Lung microvascular endothelial cell (primary cell): ENCODE measurements around the gene PRSS50. TPM values are rescaled to one million over a fixed set of nuclear protein-coding genes. Genes with fewer than 3 reads are reported as not detected.
"Not testable (repeated sequence)": the region's sequence is repeated elsewhere in the genome, so short reads cannot be mapped to it uniquely, and the experiment has no call there.

Experiments
- DNase-seq, 2 donors: peaks; one replicate each; pipeline versions ENCODE4 v3.0.0 to v3.0.0-alpha.2; 2010; ENCODE audit warnings: low read depth in 2 of 2
- total RNA-seq: library from RNA; depleted of rRNA; stranded (reverse); fragments of >200 nt; gene quantifications from 2 replicates; pipeline ENCODE4 v1.2.1, GENCODE V29; 2014

The PRSS50 gene
- total RNA-seq, 1 donor from 2014 or later: not detected

DNA sequence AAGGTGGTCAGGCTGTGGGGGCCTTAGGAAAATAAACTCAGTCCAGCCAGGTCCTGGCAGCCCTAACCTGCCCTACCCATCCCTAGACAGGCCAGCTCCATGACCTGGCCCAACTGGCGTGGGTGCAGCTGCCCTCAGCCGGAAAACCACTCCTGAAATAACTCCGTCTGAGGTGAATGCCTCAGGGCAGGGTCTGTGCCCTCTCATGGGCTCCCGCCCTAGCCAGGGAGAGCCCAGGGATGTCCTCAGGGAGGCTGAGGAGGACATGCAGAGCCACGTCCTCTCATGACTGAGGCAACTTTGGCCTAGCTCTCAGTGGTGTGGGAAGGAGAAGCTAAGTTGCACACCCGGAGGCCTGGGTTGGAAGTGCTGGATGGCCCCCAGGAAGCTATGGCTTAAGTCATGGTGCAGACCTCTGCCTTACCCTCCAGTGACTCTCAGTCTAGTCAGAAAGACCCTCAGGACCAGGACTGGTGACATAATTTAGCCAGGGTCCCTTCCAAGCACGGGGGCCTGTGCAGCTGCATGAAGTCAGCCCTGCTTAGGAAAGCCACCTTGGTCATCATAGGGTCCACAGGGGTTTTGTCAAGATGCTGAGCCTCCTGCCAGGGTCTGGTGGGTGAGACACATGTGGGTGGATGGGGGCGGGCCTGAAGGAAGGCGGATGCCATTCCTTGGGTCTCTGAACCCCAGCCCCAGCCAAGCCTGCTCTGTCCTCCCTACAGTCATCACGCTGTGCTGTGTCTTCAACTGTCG is 9.1 kb downstream of the PRSS50 start:
- DNase-seq: no peak

- DNase-seq: no peak
Measured at GRCh38 chr3:46707601-46708011, 10.1 kb downstream of the PRSS50 start.

DNA sequence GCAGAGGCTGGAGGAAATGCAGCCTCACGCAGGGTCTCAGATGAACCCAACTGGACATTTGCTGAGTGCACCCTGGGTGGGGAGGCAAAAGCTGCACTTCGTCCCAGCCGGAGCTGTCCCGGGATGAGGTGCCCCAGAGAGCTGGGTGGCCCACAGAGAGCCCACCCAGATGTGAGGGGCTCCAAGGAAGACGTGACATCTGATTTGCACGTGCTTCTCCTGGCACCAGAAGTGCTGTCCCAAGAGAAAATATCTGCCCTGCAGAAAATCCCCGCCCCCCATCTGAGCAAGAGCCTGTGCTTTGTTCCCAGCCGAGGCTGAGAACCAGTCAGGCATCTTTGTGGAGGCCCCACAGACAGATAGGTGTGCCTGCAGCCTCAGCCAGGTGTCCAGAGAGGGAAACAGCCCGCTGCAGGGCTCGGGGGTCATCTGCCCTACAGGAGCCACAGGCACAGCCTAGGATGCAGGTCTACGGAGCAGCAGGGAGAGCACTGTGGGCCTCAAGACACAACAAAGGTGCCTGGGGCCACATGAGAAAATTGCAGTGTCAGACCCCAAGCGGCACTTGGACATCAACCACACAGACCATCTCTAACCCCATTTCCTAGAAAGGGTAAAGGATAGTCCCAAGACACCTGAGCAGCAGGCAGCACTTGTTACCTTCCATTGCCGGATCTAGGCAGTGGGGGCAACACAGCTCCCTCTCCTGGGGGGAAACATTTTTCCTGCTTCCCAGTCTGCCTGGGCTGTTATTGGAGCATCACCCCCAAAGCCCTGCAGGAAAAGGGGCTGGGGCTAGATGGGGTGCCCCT is 10.7 kb downstream of the PRSS50 start:
- no peak for DNase-seq

DNA sequence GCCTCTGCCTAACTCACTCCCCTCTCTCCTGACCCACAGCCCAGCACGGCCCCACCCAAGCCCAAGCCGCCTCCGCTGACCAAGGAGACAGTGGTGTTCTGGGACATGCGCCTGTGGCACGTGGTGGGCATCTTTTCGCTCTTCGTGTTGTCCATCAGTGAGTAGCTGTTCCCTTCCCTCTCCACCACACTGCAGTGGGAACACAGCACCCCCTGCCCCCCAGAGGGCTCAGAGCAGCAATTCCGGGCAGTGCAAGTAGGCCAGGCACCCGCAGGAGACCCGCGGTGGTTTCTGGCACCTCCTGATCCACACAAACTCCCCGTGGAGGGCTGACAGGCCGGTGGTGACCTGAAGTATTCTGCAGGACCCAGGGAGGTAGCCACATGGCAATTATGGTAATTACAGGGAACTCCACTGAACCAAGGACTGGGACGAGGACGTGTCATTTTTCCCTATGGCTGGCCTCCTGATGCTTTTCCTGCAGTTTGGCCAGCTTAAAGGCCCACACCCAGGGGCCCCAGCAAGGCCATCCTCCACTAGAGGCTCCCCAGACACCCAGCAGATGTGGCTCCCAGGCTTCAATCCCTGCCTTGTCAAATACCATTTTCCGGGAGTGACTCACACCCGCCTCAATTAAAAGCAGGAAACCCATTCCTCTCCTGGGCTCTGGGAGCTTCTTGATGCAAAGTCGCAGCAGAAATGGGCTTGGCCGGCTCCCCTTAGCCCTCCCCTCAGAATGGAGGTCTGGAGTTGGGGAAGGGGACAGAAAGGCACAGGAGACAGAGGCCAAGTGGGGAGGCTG is 11.7 kb downstream of the PRSS50 start:
- peak in 1 of 2 donors; percentile 78 for DNase-seq

- DNase-seq: peak; percentile 71 to 80
Measured at GRCh38 chr3:46705022-46705530, 12.6 kb downstream of the PRSS50 start.

- not testable (repeated sequence) for DNase-seq
Measured at GRCh38 chr3:46704346-46704745, 13.3 kb downstream of the PRSS50 start.

DNA sequence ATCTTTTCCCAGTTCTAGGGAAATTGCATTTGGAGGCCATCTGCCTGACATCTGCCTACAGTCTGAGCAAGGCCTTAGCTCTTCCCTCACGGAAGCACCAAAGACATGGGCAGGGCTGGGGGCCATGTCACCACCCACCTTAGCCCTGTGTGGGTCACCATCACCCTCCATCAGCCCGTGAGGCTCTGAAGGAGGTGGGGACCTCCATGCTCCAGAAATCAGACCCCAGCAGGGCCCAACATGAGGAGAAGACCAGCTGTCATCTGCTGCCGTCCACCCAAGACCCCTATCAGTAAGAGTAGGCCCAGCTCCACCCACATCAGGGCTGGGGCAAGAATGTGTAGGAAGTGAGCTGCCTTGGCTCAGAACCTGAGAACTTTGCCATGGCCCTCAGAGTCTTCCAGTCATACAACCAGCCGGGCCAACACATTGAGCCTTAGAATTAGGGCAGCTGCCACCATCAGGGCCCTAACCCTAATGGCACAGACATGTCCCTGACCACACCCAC is 14.6 kb downstream of the PRSS50 start:
- no peak for DNase-seq

DNA sequence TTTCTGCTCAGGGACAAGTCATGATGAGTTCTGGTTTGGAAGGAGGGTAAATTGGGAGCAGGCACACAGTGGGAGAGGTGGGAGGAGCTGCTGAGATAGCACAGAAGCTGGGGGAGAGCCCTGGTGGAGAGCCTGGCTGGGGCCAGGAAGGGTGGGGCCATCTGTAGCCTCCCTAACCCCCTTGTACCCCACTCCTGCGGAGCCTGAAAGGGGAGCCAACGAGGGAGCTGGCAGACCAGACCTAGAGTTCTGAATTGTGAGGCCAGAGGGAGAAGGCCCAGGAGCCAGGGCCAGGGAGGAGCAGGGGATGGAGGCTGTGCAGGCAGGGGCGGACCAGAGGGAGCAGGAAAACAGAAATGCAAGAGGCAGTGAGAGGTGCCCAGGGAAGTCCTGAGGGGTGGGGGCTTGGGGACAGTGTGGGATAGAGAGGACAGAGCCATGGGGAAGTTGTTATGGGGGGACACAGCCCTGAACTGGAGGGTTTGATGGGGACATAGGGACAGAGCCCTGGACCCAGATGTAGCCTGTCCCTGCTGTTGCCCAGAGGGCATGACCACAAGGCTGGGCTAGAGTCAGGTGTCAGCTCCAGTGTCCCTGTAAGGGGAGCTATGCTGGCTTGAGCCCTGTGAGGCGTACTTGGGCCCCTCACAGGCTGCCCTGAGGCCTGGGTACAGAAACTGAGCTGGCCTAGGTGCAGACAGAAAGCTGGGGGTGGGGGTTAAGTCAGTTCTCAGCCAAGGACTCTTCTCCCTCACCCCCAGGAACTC is 15.2 kb downstream of the PRSS50 start:
- DNase-seq: no peak

- DNase-seq: no peak
Measured at GRCh38 chr3:46701181-46701939, 16.3 kb downstream of the PRSS50 start, which contains the start of gene TMIE. Gene TMIE, plus strand, starts transcription at chr3:46701392. Its CDS starts 96 bp downstream, at chr3:46701488.

DNA sequence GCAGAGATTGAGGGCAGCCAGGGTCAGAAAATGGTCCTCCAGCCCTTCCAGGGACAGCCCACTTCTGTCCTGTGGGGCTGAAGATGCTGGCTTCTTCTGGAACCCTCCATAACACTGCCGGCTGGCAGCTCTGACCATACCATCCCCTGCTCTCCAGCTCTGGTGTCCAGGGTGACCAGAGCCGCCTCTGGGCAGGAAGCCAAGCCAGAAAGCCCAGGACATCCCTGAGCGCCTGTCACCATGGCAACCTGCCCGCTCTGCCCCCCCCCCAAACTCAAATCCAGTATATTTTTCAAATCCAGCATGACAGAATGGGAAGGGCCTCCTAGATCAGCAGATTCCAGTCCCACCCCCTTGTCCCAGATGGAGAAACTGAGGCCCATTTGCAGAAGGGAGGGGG is 16.9 kb downstream of the PRSS50 start:
- DNase-seq: peak in 1 of 2 donors; percentile 18

- no peak for DNase-seq
Measured at GRCh38 chr3:46699676-46700523, 17.8 kb downstream of the PRSS50 start.

DNA sequence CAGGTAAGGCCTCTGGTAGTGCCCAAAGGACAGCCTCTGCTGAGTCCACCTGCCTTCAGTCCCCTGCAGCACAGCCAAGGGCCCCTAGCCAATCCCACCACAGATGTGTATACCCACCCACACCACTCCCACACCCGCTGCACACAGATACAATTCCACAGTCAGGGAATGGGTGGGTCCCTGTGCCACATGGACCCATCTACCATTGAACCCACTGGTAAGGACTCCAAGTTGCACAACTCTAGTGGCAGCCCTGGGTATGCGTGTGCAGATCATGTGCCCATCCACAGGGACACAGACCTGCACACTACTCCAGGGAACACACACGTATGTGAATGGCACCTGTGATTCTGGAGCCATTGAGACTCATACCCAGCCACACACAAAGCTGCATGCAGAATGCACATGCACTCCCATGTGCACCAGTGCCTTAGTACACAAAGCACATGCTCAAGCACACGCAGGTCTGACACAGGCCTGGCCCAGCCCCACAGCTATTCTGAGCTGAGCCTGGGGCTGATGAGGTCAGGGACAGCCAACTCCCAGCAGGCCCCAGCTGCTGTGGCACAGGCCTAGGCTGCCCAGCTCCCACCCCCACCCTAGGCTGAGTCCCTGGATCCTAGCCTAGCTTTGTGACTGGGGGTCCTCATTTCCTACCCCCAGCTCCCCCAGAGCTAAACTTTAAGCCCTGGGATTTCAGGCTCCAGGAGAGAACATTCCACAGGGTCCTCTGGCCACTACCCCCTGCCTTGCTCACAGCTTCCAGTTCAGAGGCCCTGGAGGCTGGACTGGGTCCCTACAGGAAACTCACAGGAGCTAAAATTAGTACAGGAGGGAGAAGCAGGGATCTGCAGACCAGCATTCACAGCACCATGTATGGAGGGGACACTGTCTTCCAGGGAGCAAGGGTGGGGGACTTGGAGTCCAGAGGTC is 21.4 kb downstream of the PRSS50 start:
- peak; percentile 20 to 27 for DNase-seq

- peak; percentile 70 to 94 for DNase-seq
Measured at GRCh38 chr3:46695177-46695961, 22.3 kb downstream of the PRSS50 start.

- DNase-seq: no peak
Measured at GRCh38 chr3:46694520-46694919, 23.1 kb downstream of the PRSS50 start.

GRCh38 chr3:46693892-46694226 is 23.8 kb downstream of the PRSS50 start:
- peak; percentile 10 to 28 for DNase-seq

DNA sequence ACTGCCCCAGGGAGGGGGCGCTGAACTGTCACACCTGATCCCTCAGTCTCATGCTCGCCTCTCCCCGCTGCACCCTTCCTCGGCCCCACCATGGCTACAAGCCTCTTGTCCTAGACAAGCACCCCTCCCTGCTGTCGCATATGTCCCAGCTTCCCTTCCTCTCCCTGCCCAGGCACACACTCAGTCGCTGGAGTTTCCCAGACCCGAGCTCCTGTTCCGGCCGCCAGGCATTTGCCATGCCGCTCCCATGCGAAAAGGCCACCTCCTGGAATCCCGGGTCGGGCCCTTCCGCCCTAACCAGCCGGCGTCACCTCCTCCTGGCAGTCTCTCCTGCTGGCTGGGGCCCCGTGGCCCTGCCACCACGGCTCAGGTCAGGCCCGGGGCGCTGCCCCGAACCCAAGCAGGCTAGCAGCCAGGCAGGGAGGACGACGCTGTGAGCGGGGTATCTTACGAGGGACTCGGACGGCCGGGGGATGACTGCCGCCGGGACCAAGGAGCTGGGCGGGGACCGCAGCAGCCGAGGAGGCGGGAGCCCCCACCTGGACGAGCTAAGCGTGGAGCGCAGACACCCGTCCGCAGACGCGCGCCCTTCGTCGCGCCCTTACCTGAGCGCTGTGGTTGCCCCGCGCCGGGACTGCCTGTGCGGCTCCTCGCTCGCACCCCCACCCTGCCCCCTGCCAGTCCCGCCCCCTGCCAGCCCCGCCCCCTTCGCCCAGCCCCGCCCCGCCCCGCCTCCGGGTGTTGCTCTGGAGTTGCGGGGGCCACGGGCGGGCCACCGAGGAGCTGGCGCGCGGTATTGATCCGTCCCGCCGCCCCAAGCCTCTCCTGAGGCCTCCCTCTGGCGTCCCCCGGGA is 24.4 kb downstream of the PRSS50 start, which contains the start of gene ALS2CL:
TSS of gene ALS2CL (minus strand) at position 642 of the 854 bp plus-strand sequence. CDS start 4,239 bp downstream, outside the sequence.
- peak; percentile 27 to 49 for DNase-seq
